ENCODE measurements around the gene TUT1. TPM values are rescaled to one million over a fixed set of nuclear protein-coding genes. Genes with fewer than 3 reads are reported as not detected.

TUT1 gene
- total RNA-seq, 1 experiment from 2014 or later: 19.9 TPM

GRCh38 chr11:62545437-62546243, 45.7 kb downstream of the TUT1 start:
- ATAC-seq (peak; percentile 42), DNase-seq (ENCODE audit: low read depth, low spot score) (no peak)
- Histone ChIP-seq H3K9me3 (ENCODE audit: control insufficient read depth, insufficient read depth, low read depth, low read length) (no peaks in the 10 kb centered on the region), H3K27me3 (ENCODE audit: control insufficient read depth, insufficient read depth, low read length) (no peaks in the 10 kb centered on the region), H3K4me1 (ENCODE audit: control insufficient read depth, insufficient read depth, low read length) (peaks cover 42% of the 10 kb centered on the region), H3K27ac (ENCODE audit: low read length) (peak overlapping the region; percentile 96), H3K36me3 (ENCODE audit: control insufficient read depth, insufficient read depth, low read length) (peaks cover 6% of the 10 kb centered on the region; the same call in 1 of the 2 replicates), H3K4me3 (ENCODE audit: low read depth in 2 of 2, low read length in 2 of 2) (peak overlapping the region; percentile 80 to 98)
- peak; percentile 70 for TF ChIP-seq POLR2AphosphoS5 (IDR thresholded peaks at IDR 0.05; ENCODE audit: low read depth, low read length)
- no peak for TF ChIP-seq REST (IDR thresholded peaks at IDR 0.05; ENCODE audit: insufficient read depth in 1 of 2, low read depth in 2 of 2, low read length in 1 of 2)
- ChIA-PET POLR2A (interaction anchor here (0.6 kb wide), 1 partner anchor 481 kb away, joined by 8 read pairs; no protein-coding TSS in a partner anchor), CTCF (no interaction called here)
- BruUV-seq (replicated peaks): TSS peak; percentile 68
- intact Hi-C loops (cut with micrococcal nuclease; ENCODE audit: unreplicated experiment): loop anchor here (10.0 kb wide), 1 partner anchor 151 kb away; no protein-coding TSS in a partner anchor
- in situ Hi-C loops (cut with HindIII; ENCODE audit: low pct_unique_long_range_greater_than_20kb, low sequenced_read_pairs): no loop called here

GRCh38 chr11:62544581-62545436, 46.5 kb downstream of the TUT1 start:
- CTCF ChIA-PET: interaction anchor here (0.8 kb wide), 1 partner anchor 144 kb away, joined by 3 read pairs; no protein-coding TSS in a partner anchor
- intact Hi-C loops (cut with micrococcal nuclease; ENCODE audit: unreplicated experiment): loop anchor here (5.0 to 10.0 kb wide), 3 partner anchors 38 to 150 kb away; no protein-coding TSS in a partner anchor
- ATAC-seq: no peak

More at GRCh38 chr11:62544581-62545436, 46.5 kb downstream of the TUT1 start:
- H3K4me3 ChIP-seq (ENCODE audit: low read depth in 2 of 2, low read length in 2 of 2): peak overlapping the region; percentile 80 to 98
- H3K36me3 ChIP-seq (ENCODE audit: control insufficient read depth, insufficient read depth, low read length): peaks cover 6% of the 10 kb centered on the region; the same call in 1 of the 2 replicates
- H3K9me3 ChIP-seq (ENCODE audit: control insufficient read depth, insufficient read depth, low read depth, low read length): no peaks in the 10 kb centered on the region
- in situ Hi-C loops (cut with HindIII; ENCODE audit: low pct_unique_long_range_greater_than_20kb, low sequenced_read_pairs): no loop called here
- no peak for DNase-seq (ENCODE audit: low read depth, low spot score)
- POLR2A ChIA-PET: interaction anchor here (0.7 to 2.0 kb wide), 4 partner anchors 12 to 120 kb away, joined by 3 to 14 read pairs (median 8); partner anchors contain the start of genes C11orf98, CSKMT and TUT1
- H3K27me3 ChIP-seq (ENCODE audit: control insufficient read depth, insufficient read depth, low read length): no peaks in the 10 kb centered on the region
- BruUV-seq (replicated peaks): no TSS peak
- H3K4me1 ChIP-seq (ENCODE audit: control insufficient read depth, insufficient read depth, low read length): peaks cover 42% of the 10 kb centered on the region
- peak overlapping the region; percentile 96 for H3K27ac ChIP-seq (ENCODE audit: low read length)
- TF ChIP-seq TCF7L2 (IDR thresholded peaks at IDR 0.05; ENCODE audit: low read depth, low read length) (no peak), SIN3A (IDR thresholded peaks at IDR 0.05; ENCODE audit: borderline replicate concordance, insufficient read depth, low read depth, low read length) (0 out of 2 replicates have a peak, but pooled peaks have one; percentile 22), REST (IDR thresholded peaks at IDR 0.05; ENCODE audit: insufficient read depth in 1 of 2, low read depth in 2 of 2, low read length in 1 of 2) (no peak), CTCF (IDR thresholded peaks at IDR 0.05) (no peak), POLR2AphosphoS5 (IDR thresholded peaks at IDR 0.05; ENCODE audit: low read depth, low read length) (no peak; the same call in 1 of the 2 replicates)

All from Panc1 (cell line).